Mesenchymal stem cell (in vitro differentiated cells and primary cell): ENCODE measurements around the gene DIP2C.

Source experiments
- DNase-seq: peaks from one replicate; pipeline ENCODE4 v3.0.0-alpha.2; 2013
- H2AFZ ChIP-seq: one replicate; pipeline ENCODE4 v1.6.1; 2013; ENCODE audit warnings: low read depth, mild to moderate bottlenecking, control low read depth, inconsistent platforms, low read length, moderate library complexity
- H2AK5ac ChIP-seq: 2 replicates; pipeline ENCODE4 v1.6.1; 2013; ENCODE audit warnings: low read length, moderate library complexity, mild to moderate bottlenecking, inconsistent platforms; ENCODE audit not compliant: severe bottlenecking
- H2BK120ac ChIP-seq: one replicate; pipeline ENCODE4 v1.6.1; 2013; ENCODE audit warnings: low read depth, mild to moderate bottlenecking, inconsistent platforms, low read length, moderate library complexity
- H2BK12ac ChIP-seq, 2 experiments: one replicate each; pipeline ENCODE4 v1.6.1; 2013; ENCODE audit warnings: inconsistent platforms in 2 of 2, low read length in 2 of 2, mild to moderate bottlenecking in 2 of 2, moderate library complexity in 2 of 2, control low read depth in 1 of 2
- H2BK15ac ChIP-seq: one replicate; pipeline ENCODE4 v1.6.1; 2013; ENCODE audit warnings: mild to moderate bottlenecking, low read depth, inconsistent platforms; ENCODE audit not compliant: poor library complexity, severe bottlenecking
- H2BK5ac ChIP-seq: 2 replicates; pipeline ENCODE4 v1.6.1; 2013; ENCODE audit warnings: low read depth, mild to moderate bottlenecking, low read length, control low read depth, inconsistent platforms; ENCODE audit not compliant: poor library complexity, severe bottlenecking
- H3K14ac ChIP-seq, 2 experiments: one replicate each; pipeline ENCODE4 v1.6.1; 2013; ENCODE audit warnings: inconsistent platforms in 2 of 2, low read length in 2 of 2, control low read depth in 1 of 2, mild to moderate bottlenecking in 1 of 2, moderate library complexity in 1 of 2
- H3K18ac ChIP-seq, 2 experiments: one replicate each; pipeline ENCODE4 v1.6.1; 2013; ENCODE audit warnings: inconsistent platforms in 2 of 2, low read length in 2 of 2, control low read depth in 1 of 2, low read depth in 1 of 2, mild to moderate bottlenecking in 1 of 2
- H3K23ac ChIP-seq, 2 experiments: one replicate each; pipeline ENCODE4 v1.6.1; 2013; ENCODE audit warnings: inconsistent platforms in 2 of 2, low read length in 2 of 2, mild to moderate bottlenecking in 2 of 2, moderate library complexity in 2 of 2, control low read depth in 1 of 2
- H3K27ac ChIP-seq: 2 replicates; pipeline ENCODE4 v1.5.1; 2013; ENCODE audit warnings: mild to moderate bottlenecking, moderate library complexity, low read length, control low read depth, inconsistent platforms; ENCODE audit not compliant: poor library complexity, severe bottlenecking
- H3K27me3 ChIP-seq, 2 experiments: 2 replicates each; pipeline versions ENCODE4 v1.6.1 to v1.7.0; 2013; ENCODE audit warnings: low read length in 2 of 2, mild to moderate bottlenecking in 2 of 2, moderate library complexity in 2 of 2, control low read depth in 1 of 2, inconsistent platforms in 1 of 2; ENCODE audit not compliant: control insufficient read depth in 1 of 2, insufficient read depth in 1 of 2
- H3K36me3 ChIP-seq, 2 experiments: 2 replicates each; pipeline versions ENCODE4 v1.6.1 to v1.7.0; 2013; ENCODE audit warnings: low read length in 2 of 2, control low read depth in 1 of 2, inconsistent platforms in 1 of 2, low read depth in 1 of 2, mild to moderate bottlenecking in 1 of 2; ENCODE audit not compliant: insufficient read depth in 2 of 2, control insufficient read depth in 1 of 2
- H3K4ac ChIP-seq, 2 experiments: one replicate each; pipeline ENCODE4 v1.6.1; 2013; ENCODE audit warnings: inconsistent platforms in 2 of 2, low read length in 2 of 2, mild to moderate bottlenecking in 2 of 2, moderate library complexity in 2 of 2, control low read depth in 1 of 2, low read depth in 1 of 2
- H3K4me1 ChIP-seq: 2 replicates; pipeline ENCODE4 v1.6.1; 2013; ENCODE audit warnings: low read depth, low read length, control low read depth; ENCODE audit not compliant: control insufficient read depth, insufficient read depth
- H3K4me2 ChIP-seq: 2 replicates; pipeline ENCODE4 v1.6.1; 2013; ENCODE audit warnings: low read length, mild to moderate bottlenecking, inconsistent platforms; ENCODE audit not compliant: poor library complexity, severe bottlenecking
- H3K4me3 ChIP-seq, 2 experiments: 2 replicates each; pipeline versions ENCODE4 v1.5.1 to v1.7.0; 2013; ENCODE audit warnings: low read length in 2 of 2, mild to moderate bottlenecking in 2 of 2, control low read depth in 1 of 2, low read depth in 1 of 2; ENCODE audit not compliant: insufficient read depth in 1 of 2
- H3K79me1 ChIP-seq: replicated peaks from 2 replicates; pipeline ENCODE4 v1.6.1; 2013; ENCODE audit warnings: mild to moderate bottlenecking, control low read depth, low read length, inconsistent platforms; ENCODE audit not compliant: poor library complexity, severe bottlenecking
- H3K9ac ChIP-seq: 2 replicates; pipeline ENCODE4 v1.7.0; 2013; ENCODE audit warnings: mild to moderate bottlenecking, low read length, moderate library complexity
- H3K9me3 ChIP-seq: 2 replicates; pipeline ENCODE4 v1.7.0; 2013; ENCODE audit warnings: mild to moderate bottlenecking, low read length; ENCODE audit not compliant: control insufficient read depth
- H4K8ac ChIP-seq: one replicate; pipeline ENCODE4 v1.6.1; 2013; ENCODE audit warnings: inconsistent platforms, mild to moderate bottlenecking, low read length, moderate library complexity
- H4K91ac ChIP-seq: one replicate; pipeline ENCODE4 v1.6.1; 2013; ENCODE audit warnings: mild to moderate bottlenecking, low read length, inconsistent platforms
- WGBS: methylation state at CpG from one replicate; pipeline ENCODE4 v1.1.7; 2013; ENCODE audit warnings: mixed read lengths; 5-methylcytosine and 5-hydroxymethylcytosine counted together

DIP2C gene

DNA sequence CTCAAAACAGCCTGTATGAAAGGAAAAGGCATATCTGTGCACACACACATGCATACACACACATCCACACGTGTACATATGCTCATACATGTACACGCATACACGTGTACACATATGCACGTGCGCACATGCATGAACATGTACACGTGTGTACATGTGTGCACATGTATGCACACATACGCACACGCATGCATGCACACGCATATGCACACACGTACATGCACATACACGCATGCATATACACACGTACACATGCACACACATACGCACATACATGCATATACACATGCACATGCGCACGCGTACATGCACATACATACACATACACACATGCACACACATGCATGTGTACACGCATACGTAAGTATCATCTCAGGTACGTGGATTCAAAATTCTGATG lies 19.4 kb downstream of the DIP2C start:
- H2AK5ac ChIP-seq, result no peak overlapping the region
- H3K4ac ChIP-seq, result no peak overlapping the region
- no peaks in the 10 kb centered on the region for H3K9me3 ChIP-seq
- H4K91ac ChIP-seq, result no peak overlapping the region
- H3K23ac ChIP-seq, result no peak overlapping the region
- H4K8ac ChIP-seq, result no peak overlapping the region
- H3K14ac ChIP-seq, result peak overlapping the region in 1 of 2 experiments; percentile 80
- WGBS, result 87% methylated on average over 17 of the region's 19 CpGs
- H3K4me3 ChIP-seq, result no peak overlapping the region
- no peak for DNase-seq
- no peak overlapping the region for H3K4me2 ChIP-seq
- H3K9ac ChIP-seq, result no peak overlapping the region
- no peak overlapping the region for H2AFZ ChIP-seq
- no peak overlapping the region for H2BK15ac ChIP-seq
- peaks cover 0 to 8% of the 10 kb centered on the region in 2 experiments for H3K36me3 ChIP-seq
- H2BK12ac ChIP-seq, result no peak overlapping the region
- H3K27ac ChIP-seq, result no peak overlapping the region
- no peak overlapping the region for H2BK120ac ChIP-seq
- H2BK5ac ChIP-seq, result no peak overlapping the region
- H3K4me1 ChIP-seq, result peaks cover 10% of the 10 kb centered on the region
- H3K27me3 ChIP-seq, result no peaks in the 10 kb centered on the region
- H3K79me1 ChIP-seq, result peaks cover 17% of the 10 kb centered on the region
- peak overlapping the region in 1 of 2 experiments; percentile 73 for H3K18ac ChIP-seq

DNA sequence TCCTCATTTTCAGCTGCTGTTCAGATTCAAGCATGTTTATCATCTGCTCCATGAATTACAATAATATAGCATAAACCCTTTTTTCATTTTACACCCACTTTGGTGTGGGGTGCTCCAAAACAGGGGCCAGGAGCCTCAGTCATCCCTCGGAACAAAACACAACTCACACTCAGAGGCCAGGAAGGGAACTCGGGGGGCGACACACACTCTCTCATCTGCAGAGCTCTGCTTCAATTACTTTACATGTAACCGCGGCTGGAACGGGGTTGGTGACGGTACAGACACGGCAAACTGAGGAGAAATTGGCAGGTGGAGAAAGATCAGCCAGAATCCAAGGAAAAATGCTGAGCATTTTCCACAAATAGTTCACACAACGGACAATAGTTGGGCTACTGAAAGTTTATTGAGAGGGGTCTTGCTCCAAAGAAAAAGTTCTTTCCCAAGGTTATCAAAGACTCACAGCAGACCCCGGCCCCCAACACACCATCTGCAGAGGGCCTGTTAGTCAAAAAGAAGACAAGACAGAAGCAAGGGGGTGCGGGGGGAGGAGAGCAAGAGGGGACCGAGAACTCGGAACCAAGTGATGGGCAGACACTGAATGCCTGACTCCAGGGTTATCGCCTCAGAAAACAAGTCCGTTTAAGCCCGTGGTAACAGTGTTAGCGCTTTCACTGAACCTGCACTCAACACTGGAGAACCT lies 20.5 kb downstream of the DIP2C start:
- Histone ChIP-seq H3K4me1 (peaks cover 13% of the 10 kb centered on the region), H2BK5ac (no peak overlapping the region), H4K91ac (no peak overlapping the region), H3K23ac (no peak overlapping the region), H2AK5ac (no peak overlapping the region), H3K14ac (no peak overlapping the region), H4K8ac (no peak overlapping the region), H3K4ac (no peak overlapping the region), H2AFZ (no peak overlapping the region), H2BK12ac (no peak overlapping the region), H3K4me2 (no peak overlapping the region), H3K79me1 (peaks cover 18% of the 10 kb centered on the region), H3K27ac (no peak overlapping the region), H3K9me3 (no peaks in the 10 kb centered on the region), H3K27me3 (no peaks in the 10 kb centered on the region), H3K36me3 (peaks cover 0 to 8% of the 10 kb centered on the region in 2 experiments), H3K18ac (no peak overlapping the region), H2BK15ac (no peak overlapping the region), H2BK120ac (no peak overlapping the region), H3K4me3 (no peak overlapping the region), H3K9ac (no peak overlapping the region)
- 94% methylated on average over 17 of the region's 17 CpGs for WGBS
- DNase-seq, result no peak

DNA sequence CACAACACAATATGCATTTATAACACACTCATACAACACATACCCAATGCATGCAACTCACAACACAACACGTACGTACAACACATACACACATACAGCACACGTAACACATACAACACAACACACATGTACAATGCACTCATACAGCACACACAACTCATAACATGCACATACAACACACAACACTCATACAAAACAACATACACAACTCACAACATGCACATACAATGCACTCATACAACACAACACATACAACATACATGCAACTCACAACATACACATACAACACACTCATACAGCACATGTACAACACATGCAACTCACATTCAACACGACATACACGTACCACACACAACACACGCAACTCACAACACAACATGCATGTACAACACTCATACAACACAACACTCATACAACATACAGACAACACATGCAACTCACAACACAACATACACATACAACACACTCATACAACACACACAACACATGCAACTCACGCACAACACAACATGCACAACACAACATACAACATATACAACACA lies 21.8 kb downstream of the DIP2C start:
- Histone ChIP-seq H3K79me1 (peaks cover 22% of the 10 kb centered on the region), H4K8ac (no peak overlapping the region), H2BK12ac (no peak overlapping the region), H3K27ac (no peak overlapping the region), H2BK5ac (no peak overlapping the region), H3K23ac (no peak overlapping the region), H3K4me2 (no peak overlapping the region), H3K27me3 (no peaks in the 10 kb centered on the region), H3K14ac (peak overlapping the region in 1 of 2 experiments; percentile 23), H4K91ac (no peak overlapping the region), H2AK5ac (no peak overlapping the region), H3K36me3 (peaks cover 0 to 8% of the 10 kb centered on the region in 2 experiments), H3K4me1 (peaks cover 19% of the 10 kb centered on the region), H3K9ac (no peak overlapping the region), H3K9me3 (no peaks in the 10 kb centered on the region), H2BK15ac (no peak overlapping the region), H3K4ac (no peak overlapping the region), H3K18ac (no peak overlapping the region), H2AFZ (no peak overlapping the region), H2BK120ac (no peak overlapping the region), H3K4me3 (no peak overlapping the region)
- 96% methylated on average over 7 of the region's 7 CpGs for WGBS
- no peak for DNase-seq

DNA sequence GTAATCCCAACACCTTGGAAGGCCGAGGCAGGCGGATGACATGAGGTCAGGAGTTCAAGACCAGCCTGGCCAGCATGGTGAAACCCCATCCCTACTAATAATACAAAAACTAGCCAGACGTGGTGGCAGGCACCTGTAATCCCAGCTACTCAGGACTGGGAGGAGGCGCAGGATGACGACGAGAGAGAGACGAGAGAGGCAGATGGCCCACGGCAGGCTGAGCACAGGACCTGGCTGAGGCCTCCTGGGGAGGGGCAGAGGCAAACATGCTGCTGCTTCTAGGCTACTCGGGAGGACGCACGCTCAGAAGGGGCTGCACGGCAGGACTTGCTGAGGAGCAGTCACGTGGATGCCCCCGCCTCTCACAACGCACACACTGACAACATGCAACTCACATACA lies 22.4 kb downstream of the DIP2C start:
- H3K23ac ChIP-seq, result no peak overlapping the region
- no peak overlapping the region for H3K4me3 ChIP-seq
- no peak overlapping the region for H4K8ac ChIP-seq
- H2BK120ac ChIP-seq, result no peak overlapping the region
- no peak overlapping the region for H3K4ac ChIP-seq
- H3K9ac ChIP-seq, result no peak overlapping the region
- H3K4me2 ChIP-seq, result no peak overlapping the region
- H3K79me1 ChIP-seq, result peaks cover 21% of the 10 kb centered on the region
- 95% methylated on average over 15 of the region's 15 CpGs for WGBS
- H2AK5ac ChIP-seq, result no peak overlapping the region
- H2BK12ac ChIP-seq, result peak overlapping the region in 1 of 2 experiments; percentile 23
- H3K27ac ChIP-seq, result no peak overlapping the region
- no peaks in the 10 kb centered on the region for H3K9me3 ChIP-seq
- no peak overlapping the region for H2BK5ac ChIP-seq
- H3K36me3 ChIP-seq, result peaks cover 0 to 6% of the 10 kb centered on the region in 2 experiments
- H3K4me1 ChIP-seq, result peaks cover 19% of the 10 kb centered on the region
- no peaks in the 10 kb centered on the region for H3K27me3 ChIP-seq
- no peak for DNase-seq
- no peak overlapping the region for H2BK15ac ChIP-seq
- no peak overlapping the region for H3K14ac ChIP-seq
- no peak overlapping the region for H4K91ac ChIP-seq
- H3K18ac ChIP-seq, result no peak overlapping the region
- no peak overlapping the region for H2AFZ ChIP-seq
